Erythroblast (primary cell): ENCODE results near the gene ZNF331.

Experiments
- GATA1 ChIP-seq: IDR thresholded peaks from 2 replicates; pipeline ENCODE4 v1.6.1; 2011; ENCODE audit warnings: low read depth, mild to moderate bottlenecking, control low read depth, low read length, moderate library complexity
- POLR2A ChIP-seq: IDR thresholded peaks from 2 replicates; pipeline ENCODE4 v1.6.1; 2011; ENCODE audit warnings: mild to moderate bottlenecking, low read length

- TF ChIP-seq POLR2A (no peak), GATA1 (no peak)
Measured at GRCh38 chr19:53509443-53509842, 28.5 kb upstream of the ZNF331 start.
